ENCODE results near the gene ADD2. TPM values are rescaled to one million over a fixed set of nuclear protein-coding genes. Genes with fewer than 3 reads are reported as not detected.

The ADD2 gene
- total and polyA plus RNA-seq, 2 experiments from 2014 or later, result 34.6 to 223 TPM

DNA sequence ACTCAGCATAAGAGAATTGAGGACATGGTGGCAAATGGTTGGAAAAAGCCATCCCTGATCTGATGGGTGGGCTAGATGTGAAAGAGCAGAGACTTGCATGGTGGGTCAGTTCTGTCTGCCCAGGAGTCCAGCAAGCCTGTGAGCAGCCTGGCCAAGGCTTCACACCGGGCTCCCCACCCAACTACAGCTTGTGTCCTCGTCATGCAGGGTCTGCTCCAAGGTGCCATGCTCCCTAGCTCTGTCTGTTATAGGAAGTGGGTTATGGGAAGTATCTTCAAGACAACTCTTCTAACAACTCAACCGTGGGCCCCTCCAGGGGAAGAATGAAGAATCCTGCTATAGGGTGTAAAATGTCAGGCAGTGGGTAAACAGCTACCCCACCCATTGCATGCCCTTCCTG, 97.4 kb downstream of the ADD2 start:
- no peak overlapping the region for H3K4me3 ChIP-seq
- H3K27me3 ChIP-seq (ENCODE audit: insufficient read depth), result no peaks in the 10 kb centered on the region
- H3K27me3 Mint-ChIP-seq (ENCODE audit: insufficient read depth, low read depth, poor library complexity), result peaks cover 5% of the 10 kb centered on the region
- H3K9me3 Mint-ChIP-seq, result no peaks in the 10 kb centered on the region
- H3K79me2 ChIP-seq (replicated peaks; ENCODE audit: insufficient read depth), result no peaks in the 10 kb centered on the region
- H3K27ac Mint-ChIP-seq, result no peak overlapping the region
- peaks cover 94% of the 10 kb centered on the region for H3K36me3 Mint-ChIP-seq (ENCODE audit: low read depth)
- H2AFZ ChIP-seq, result no peak overlapping the region
- H3K27ac ChIP-seq (ENCODE audit: low read depth), result no peak overlapping the region
- H3K4me1 ChIP-seq (ENCODE audit: insufficient read depth), result 0 out of 2 replicates have a peak, but pooled peaks cover 4% of the 10 kb centered on the region
- peaks cover 11% of the 10 kb centered on the region for H3K4me1 Mint-ChIP-seq
- peaks cover 42% of the 10 kb centered on the region for H3K36me3 ChIP-seq (ENCODE audit: insufficient read depth)
- H3K9me2 ChIP-seq (ENCODE audit: insufficient read depth), result no peaks in the 10 kb centered on the region
- H3K4me2 ChIP-seq, result no peak overlapping the region
- no peak for ATAC-seq
- DNase-seq (ENCODE audit: low spot score), result no peak
- H3K4me3 Mint-ChIP-seq, result no peak overlapping the region
- no peaks in the 10 kb centered on the region for H3F3A ChIP-seq (replicated peaks; ENCODE audit: low read depth)
- TF ChIP-seq, protein P1, sequence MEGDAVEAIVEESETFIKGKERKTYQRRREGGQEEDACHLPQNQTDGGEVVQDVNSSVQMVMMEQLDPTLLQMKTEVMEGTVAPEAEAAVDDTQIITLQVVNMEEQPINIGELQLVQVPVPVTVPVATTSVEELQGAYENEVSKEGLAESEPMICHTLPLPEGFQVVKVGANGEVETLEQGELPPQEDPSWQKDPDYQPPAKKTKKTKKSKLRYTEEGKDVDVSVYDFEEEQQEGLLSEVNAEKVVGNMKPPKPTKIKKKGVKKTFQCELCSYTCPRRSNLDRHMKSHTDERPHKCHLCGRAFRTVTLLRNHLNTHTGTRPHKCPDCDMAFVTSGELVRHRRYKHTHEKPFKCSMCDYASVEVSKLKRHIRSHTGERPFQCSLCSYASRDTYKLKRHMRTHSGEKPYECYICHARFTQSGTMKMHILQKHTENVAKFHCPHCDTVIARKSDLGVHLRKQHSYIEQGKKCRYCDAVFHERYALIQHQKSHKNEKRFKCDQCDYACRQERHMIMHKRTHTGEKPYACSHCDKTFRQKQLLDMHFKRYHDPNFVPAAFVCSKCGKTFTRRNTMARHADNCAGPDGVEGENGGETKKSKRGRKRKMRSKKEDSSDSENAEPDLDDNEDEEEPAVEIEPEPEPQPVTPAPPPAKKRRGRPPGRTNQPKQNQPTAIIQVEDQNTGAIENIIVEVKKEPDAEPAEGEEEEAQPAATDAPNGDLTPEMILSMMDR (conservative IDR thresholded peaks at IDR 0.05; ENCODE audit: low read depth in 2 of 2), result no peak
- TF ChIP-seq EZH2phosphoT487 (IDR thresholded peaks at IDR 0.05; ENCODE audit: unreplicated experiment) (no peak), NANOG (IDR thresholded peaks at IDR 0.05; ENCODE audit: borderline replicate concordance) (no peak), POLR2AphosphoS5 (IDR thresholded peaks at IDR 0.05; ENCODE audit: low read depth) (no peak), ZNF331 (CRISPR knock-in tag; IDR thresholded peaks at IDR 0.05; ENCODE audit: low read depth) (no peak), JUNB (IDR thresholded peaks at IDR 0.05; ENCODE audit: unreplicated experiment) (no peak), EZH2 (IDR thresholded peaks at IDR 0.05; ENCODE audit: low read depth, unreplicated experiment) (no peak), ZNF114 (CRISPR knock-in tag; IDR thresholded peaks at IDR 0.05) (no peak), STAT1 (IDR thresholded peaks at IDR 0.05; ENCODE audit: unreplicated experiment) (no peak)
- TF ChIP-seq, protein P2, sequence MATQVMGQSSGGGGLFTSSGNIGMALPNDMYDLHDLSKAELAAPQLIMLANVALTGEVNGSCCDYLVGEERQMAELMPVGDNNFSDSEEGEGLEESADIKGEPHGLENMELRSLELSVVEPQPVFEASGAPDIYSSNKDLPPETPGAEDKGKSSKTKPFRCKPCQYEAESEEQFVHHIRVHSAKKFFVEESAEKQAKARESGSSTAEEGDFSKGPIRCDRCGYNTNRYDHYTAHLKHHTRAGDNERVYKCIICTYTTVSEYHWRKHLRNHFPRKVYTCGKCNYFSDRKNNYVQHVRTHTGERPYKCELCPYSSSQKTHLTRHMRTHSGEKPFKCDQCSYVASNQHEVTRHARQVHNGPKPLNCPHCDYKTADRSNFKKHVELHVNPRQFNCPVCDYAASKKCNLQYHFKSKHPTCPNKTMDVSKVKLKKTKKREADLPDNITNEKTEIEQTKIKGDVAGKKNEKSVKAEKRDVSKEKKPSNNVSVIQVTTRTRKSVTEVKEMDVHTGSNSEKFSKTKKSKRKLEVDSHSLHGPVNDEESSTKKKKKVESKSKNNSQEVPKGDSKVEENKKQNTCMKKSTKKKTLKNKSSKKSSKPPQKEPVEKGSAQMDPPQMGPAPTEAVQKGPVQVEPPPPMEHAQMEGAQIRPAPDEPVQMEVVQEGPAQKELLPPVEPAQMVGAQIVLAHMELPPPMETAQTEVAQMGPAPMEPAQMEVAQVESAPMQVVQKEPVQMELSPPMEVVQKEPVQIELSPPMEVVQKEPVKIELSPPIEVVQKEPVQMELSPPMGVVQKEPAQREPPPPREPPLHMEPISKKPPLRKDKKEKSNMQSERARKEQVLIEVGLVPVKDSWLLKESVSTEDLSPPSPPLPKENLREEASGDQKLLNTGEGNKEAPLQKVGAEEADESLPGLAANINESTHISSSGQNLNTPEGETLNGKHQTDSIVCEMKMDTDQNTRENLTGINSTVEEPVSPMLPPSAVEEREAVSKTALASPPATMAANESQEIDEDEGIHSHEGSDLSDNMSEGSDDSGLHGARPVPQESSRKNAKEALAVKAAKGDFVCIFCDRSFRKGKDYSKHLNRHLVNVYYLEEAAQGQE (IDR thresholded peaks at IDR 0.05; ENCODE audit: unreplicated experiment), result no peak
- TF ChIP-seq, protein P3, sequence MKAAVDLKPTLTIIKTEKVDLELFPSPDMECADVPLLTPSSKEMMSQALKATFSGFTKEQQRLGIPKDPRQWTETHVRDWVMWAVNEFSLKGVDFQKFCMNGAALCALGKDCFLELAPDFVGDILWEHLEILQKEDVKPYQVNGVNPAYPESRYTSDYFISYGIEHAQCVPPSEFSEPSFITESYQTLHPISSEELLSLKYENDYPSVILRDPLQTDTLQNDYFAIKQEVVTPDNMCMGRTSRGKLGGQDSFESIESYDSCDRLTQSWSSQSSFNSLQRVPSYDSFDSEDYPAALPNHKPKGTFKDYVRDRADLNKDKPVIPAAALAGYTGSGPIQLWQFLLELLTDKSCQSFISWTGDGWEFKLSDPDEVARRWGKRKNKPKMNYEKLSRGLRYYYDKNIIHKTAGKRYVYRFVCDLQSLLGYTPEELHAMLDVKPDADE (IDR thresholded peaks at IDR 0.05), result no peak
- H4K20me1 ChIP-seq (replicated peaks; ENCODE audit: insufficient read depth), result peaks cover 5% of the 10 kb centered on the region; the same call in 1 of the 2 replicates

Measured in GM23338 (cell line).